ENCODE results near the gene MPPED1.

The MPPED1 gene

DNA sequence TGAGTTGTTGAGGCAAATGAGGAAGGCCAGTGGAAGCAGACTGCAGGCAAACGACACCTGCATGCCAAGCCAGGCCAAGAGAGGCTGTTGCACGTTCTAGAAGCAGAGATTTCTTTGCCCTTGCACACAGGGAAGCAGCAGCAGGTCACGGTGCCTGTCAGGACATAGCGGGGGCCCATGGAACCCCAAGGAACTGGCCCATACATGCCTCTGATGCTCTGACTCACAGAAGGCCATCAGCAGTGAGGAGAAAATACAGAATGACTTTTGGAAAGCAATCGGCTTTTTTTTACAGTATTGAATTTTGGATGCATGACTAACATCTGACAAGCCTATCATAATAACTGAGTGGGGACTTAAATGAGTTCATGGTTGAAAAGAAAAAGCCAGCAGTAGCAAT is 123.9 kb downstream of the MPPED1 start:
- no peak for DNase-seq (ENCODE audit: low spot score)
- TF ChIP-seq, protein P1, sequence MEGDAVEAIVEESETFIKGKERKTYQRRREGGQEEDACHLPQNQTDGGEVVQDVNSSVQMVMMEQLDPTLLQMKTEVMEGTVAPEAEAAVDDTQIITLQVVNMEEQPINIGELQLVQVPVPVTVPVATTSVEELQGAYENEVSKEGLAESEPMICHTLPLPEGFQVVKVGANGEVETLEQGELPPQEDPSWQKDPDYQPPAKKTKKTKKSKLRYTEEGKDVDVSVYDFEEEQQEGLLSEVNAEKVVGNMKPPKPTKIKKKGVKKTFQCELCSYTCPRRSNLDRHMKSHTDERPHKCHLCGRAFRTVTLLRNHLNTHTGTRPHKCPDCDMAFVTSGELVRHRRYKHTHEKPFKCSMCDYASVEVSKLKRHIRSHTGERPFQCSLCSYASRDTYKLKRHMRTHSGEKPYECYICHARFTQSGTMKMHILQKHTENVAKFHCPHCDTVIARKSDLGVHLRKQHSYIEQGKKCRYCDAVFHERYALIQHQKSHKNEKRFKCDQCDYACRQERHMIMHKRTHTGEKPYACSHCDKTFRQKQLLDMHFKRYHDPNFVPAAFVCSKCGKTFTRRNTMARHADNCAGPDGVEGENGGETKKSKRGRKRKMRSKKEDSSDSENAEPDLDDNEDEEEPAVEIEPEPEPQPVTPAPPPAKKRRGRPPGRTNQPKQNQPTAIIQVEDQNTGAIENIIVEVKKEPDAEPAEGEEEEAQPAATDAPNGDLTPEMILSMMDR (IDR thresholded peaks at IDR 0.05; ENCODE audit: borderline replicate concordance, control extremely low read depth, extremely low read depth, insufficient read depth, missing control alignments), result no peak
- in situ Hi-C loops (cut with MboI; ENCODE audit: low sequenced_read_pairs, unreplicated experiment), result no loop called here

DNA sequence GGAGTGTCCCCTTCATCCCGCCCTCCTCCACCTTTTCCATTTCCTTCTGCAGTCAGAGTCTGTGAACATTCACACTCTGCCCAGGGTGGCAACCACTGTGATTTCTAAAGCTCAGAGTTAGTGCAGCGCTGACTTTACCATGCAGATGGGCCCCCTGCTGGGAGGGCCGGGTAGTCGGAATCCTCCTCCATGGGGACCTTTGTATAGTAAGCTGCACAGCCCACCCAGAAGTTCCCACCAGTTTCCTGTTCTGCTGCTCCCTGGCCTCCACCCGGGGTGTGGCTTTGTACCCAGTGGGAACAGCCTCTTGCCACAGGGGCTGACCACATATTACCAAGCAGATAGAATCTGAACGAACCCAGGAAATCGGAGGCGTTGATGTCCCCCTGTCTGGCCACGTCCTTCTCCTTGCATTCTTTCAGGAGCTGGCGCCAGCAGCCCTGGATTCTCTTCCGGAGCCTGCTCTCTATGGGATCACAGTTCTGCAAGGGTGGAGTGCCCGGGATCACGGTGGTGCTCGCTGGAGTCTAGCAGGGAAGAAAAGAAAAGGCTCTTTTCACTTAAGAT is 125.3 kb downstream of the MPPED1 start:
- TF ChIP-seq, protein P1 (IDR thresholded peaks at IDR 0.05; ENCODE audit: borderline replicate concordance, control extremely low read depth, extremely low read depth, insufficient read depth, missing control alignments), result no peak
- DNase-seq (ENCODE audit: low spot score), result no peak
- in situ Hi-C loops (cut with MboI; ENCODE audit: low sequenced_read_pairs, unreplicated experiment), result no loop called here

DNA sequence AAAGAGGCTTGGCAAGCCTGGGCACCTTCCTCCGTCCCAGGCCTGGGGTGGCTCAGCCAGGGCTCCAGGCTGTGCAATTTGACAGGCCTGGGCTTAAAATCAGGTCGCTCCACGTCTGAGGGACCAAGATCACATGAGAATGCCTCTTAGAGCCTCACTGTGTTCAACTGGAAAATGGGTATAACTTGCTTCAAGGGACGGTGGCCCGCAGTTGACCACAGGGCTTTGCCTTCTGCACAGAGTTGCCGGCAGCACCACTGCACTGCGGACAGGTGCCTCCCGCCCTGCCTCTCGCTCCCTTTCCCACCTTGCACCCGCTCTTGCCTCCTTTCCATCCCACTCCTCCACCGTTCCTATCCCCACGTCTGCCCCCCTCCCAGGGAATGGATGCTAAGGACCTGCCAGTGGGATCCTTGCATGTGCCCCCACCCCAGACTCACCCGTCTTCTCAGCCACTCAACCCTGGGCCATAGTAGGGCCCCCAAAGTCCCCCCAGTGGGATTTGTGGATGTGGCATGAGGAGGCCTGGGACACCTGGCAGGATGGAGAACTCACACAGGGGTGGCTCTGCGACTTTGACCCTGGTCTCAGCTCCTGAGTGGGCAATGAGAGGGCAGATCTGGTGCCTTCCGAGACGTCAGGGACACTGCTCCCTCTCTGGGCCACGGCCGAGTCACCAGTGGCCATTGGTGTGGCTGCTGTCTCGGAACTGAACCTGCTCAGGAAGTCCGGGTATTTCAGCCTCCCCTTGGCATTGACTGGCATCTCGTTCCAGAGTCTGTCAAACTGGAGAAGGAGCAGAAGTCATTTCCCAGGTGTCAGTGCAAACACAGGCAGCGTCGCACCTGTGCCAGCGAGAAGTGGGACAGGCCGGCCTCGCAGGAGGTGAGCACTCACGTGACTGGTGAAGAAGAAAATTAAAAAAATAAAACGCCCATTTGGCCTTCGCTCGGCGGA is 128.0 kb downstream of the MPPED1 start:
- in situ Hi-C loops (cut with MboI; ENCODE audit: low sequenced_read_pairs, unreplicated experiment), result no loop called here
- TF ChIP-seq, protein P1 (IDR thresholded peaks at IDR 0.05; ENCODE audit: borderline replicate concordance, control extremely low read depth, extremely low read depth, insufficient read depth, missing control alignments), result no peak
- no peak for DNase-seq (ENCODE audit: low spot score)

DNA sequence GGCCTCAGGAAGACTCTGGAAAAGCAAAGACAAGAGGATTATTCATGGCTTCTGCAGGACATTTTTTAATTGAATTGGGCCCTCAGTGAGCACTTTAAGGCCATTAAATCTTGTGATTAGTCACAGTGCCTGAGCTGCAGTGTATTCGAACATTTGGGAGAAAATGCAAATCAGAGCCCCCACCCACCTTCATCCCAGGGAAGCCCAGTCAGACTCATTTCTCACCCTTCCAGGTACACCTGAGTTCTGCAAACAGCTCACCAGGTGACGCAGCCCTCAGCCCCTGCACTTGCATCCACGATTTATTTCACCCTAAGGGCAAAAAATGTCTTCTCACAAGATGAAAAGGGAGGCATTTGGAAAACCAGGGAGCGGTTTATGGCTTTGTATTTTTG is 128.7 kb downstream of the MPPED1 start:
- TF ChIP-seq, protein P1 (IDR thresholded peaks at IDR 0.05; ENCODE audit: borderline replicate concordance, control extremely low read depth, extremely low read depth, insufficient read depth, missing control alignments), result no peak
- in situ Hi-C loops (cut with MboI; ENCODE audit: low sequenced_read_pairs, unreplicated experiment), result no loop called here
- no peak for DNase-seq (ENCODE audit: low spot score)

DNA sequence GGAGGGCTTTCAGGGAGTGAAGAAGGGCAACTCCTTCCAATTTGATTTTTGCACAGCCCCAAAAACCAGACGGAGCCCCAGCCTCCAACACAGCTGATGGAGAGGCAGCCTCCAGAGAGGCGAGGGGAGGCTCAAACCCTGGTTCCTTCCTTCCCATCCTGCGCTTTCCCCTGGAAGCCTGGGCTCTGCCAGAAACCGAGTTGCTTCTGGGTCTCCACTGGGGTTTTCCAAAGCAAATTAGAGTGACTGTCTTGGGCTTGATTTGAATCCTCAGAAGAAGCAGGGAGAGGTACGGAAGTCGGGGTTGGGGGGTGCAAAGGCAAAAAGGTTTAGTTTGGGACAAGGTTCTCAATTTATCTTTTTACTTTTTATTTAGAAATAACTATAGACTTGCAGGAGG is 129.2 kb downstream of the MPPED1 start:
- in situ Hi-C loops (cut with MboI; ENCODE audit: low sequenced_read_pairs, unreplicated experiment), result no loop called here
- no peak for DNase-seq (ENCODE audit: low spot score)
- TF ChIP-seq, protein P1 (IDR thresholded peaks at IDR 0.05; ENCODE audit: borderline replicate concordance, control extremely low read depth, extremely low read depth, insufficient read depth, missing control alignments), result no peak

DNA sequence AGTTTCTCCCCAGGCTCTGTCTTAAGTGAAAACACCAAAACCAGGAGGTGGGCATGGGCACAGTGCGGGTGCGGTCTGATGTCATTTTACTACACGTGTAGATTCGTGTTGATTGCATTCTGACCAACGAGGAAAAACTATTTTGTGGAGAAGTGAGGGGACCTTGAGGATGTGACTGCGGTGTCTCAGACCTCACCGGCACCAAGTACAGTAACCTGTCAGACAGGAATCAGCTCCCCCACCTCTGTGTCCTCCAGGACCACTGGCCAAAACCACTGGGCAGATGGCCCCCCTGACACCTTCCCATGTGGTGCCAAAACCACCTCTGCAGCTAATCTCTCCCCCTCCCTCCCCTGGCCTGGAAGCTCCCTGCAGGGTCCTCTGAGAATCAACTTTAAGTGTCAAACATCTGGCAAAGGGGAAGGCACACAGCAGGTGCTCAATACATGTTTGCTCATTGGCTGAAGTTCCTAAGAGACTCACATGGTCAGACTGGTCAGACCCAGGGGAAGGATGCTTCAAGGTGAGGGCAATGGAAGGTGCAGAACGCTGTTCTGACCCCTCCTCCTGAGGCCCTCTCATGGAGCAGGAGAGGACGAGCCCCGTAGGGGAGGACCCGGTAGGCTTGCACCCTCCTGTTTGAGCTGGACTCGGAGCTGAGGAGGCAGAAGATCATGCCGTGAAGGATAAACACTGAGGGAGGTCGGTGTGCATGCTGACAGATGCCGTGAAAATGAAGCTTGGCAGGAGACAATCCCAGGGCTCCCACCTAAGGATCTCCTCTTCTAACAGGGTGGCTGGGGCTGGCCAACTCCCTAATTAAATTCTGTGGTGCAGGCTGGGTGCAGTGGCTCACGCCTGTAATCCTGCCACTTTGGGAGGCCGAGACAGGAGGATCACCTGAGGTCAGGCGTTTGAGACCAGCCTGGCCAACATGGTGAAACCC is 129.9 kb downstream of the MPPED1 start:
- TF ChIP-seq, protein P1 (IDR thresholded peaks at IDR 0.05; ENCODE audit: borderline replicate concordance, control extremely low read depth, extremely low read depth, insufficient read depth, missing control alignments), result no peak
- DNase-seq (ENCODE audit: low spot score), result no peak
- in situ Hi-C loops (cut with MboI; ENCODE audit: low sequenced_read_pairs, unreplicated experiment), result no loop called here
